GM19240 (cell line): ENCODE results near the gene ARFGEF2.

Source experiments
- DNase-seq: peaks from one replicate; pipeline ENCODE4 v3.0.0; 2011; ENCODE audit warnings: low spot score; ENCODE audit not compliant: insufficient read length

The ARFGEF2 gene

GRCh38 chr20:48898896-48899530 lies 22.5 kb upstream of the ARFGEF2 start:
- DNase-seq: no peak

GRCh38 chr20:48899881-48900280 lies 21.6 kb upstream of the ARFGEF2 start:
- DNase-seq: no peak

DNA sequence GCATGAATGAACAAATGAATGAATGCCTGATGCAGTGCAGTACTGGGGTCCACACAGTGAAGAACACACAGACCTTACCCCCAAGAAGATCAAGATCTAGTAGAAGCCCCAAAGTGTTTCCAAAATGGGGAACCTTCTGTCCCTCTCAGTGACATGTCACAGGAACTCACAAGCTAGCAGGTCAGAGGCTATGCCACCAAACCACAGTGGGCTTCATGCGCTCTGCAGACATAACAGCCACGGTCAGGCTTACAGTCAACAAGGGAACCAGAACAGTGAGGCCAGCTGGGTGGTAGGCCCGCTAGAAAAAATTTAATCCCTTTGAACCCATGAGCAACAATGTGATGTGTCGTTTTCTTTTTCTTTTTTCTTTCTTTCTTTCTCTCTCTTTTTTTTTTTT lies 20.2 kb upstream of the ARFGEF2 start:
- DNase-seq: no peak

- no peak for DNase-seq
Observed at GRCh38 chr20:48903705-48904104, 17.8 kb upstream of the ARFGEF2 start.

GRCh38 chr20:48904566-48905296 lies 16.8 kb upstream of the ARFGEF2 start:
- DNase-seq: peak; percentile 57

GRCh38 chr20:48905297-48905647 lies 16.2 kb upstream of the ARFGEF2 start:
- no peak for DNase-seq

DNA sequence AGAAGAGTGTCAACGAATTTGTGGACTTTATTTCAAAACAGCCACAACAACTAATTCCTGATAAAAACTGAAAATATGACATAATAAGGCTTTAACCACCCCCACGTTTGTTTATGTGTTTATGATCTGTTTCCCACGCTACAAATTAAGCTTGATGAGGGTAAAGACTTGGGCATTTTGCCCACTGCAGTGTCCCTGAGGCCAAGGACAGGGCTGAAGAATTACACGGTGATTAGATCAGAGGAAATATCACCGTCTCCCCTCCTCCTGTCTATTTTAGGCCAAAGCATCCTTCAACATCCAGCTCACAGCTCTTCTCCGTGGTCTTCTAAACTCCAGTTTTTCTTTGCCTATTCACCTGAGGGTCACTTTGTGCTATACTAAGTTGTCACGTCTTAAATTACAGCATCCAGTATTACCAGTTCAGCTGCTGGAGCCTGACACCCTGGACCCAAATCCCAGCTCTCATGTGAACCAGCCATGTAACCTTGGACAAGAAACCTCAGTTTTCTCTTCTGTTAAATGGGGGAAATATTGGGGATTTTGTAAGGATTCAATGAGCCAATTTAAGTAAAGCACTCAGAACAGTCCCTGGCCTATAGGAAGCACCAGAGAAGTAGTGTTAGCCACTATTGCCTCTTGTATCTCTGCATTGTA lies 15.2 kb upstream of the ARFGEF2 start:
- no peak for DNase-seq

DNA sequence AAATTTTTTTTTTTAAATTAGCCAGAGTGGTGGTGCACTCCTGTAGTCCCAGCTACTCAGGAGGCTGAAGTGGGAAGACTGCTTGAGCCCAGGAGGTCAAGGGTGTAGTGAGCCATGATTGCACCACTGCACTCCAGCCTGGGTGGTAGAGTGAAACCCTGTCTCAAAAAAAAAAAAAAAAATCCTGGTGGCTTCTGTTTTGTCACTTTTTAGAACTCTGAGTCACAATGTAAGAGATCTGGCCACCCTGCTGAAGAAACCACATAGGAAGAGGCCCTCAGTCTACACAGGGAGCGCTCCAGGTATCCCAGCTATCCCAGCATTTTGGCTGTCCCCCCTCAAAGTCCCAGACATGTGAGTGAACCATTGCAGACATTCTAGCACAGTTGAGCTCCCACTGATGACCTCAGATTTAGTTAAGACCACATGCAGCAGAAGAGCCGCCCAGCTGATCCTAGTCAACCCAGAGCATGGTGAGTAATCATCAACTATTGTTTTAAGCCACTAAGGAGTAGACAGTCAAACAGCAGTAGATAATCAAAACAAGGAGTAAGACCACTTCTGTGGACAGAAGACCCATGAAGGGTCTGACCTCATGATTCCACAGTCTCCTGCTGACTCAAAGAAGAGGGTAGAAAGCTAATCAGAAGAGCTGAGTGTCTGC lies 12.7 kb upstream of the ARFGEF2 start:
- no peak for DNase-seq

- no peak for DNase-seq
Observed at GRCh38 chr20:48909910-48910309, 11.6 kb upstream of the ARFGEF2 start.

- no peak for DNase-seq
Observed at GRCh38 chr20:48910347-48910781, 11.1 kb upstream of the ARFGEF2 start.

GRCh38 chr20:48912065-48912464 lies 9.4 kb upstream of the ARFGEF2 start:
- DNase-seq: no peak

- no peak for DNase-seq
Observed at GRCh38 chr20:48916699-48917098, 4.8 kb upstream of the ARFGEF2 start.

DNA sequence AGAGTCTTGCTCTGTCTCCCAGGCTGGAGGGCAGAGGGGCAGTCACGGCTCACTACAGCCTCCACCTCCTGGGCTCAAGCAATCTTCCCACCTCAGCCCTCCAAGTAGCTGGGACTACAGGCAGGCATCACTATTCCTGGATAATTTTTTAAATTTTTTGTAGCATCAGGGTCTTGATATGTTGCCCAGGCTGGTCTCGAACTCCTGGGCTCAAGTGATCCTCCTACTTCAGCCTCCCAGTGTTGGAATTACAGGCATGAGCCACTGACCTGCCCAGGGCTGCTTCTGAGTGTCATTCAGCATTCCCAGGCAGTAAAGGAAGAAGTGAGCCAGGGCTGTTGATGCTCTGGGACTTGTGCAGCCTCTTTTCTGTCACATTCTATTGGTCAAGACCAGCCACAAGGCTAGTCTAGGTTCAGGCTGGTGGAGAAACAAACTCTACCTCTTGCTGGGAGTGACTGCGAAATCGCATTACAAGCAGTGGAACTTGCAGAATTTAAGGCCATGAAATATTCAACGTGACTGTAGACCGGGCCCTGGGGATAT lies 2.1 kb upstream of the ARFGEF2 start:
- DNase-seq: no peak

- no peak for DNase-seq
Observed at GRCh38 chr20:48919882-48920526, 1.5 kb upstream of the ARFGEF2 start.

GRCh38 chr20:48920527-48921167 lies 864 bp upstream of the ARFGEF2 start:
- DNase-seq: no peak

DNA sequence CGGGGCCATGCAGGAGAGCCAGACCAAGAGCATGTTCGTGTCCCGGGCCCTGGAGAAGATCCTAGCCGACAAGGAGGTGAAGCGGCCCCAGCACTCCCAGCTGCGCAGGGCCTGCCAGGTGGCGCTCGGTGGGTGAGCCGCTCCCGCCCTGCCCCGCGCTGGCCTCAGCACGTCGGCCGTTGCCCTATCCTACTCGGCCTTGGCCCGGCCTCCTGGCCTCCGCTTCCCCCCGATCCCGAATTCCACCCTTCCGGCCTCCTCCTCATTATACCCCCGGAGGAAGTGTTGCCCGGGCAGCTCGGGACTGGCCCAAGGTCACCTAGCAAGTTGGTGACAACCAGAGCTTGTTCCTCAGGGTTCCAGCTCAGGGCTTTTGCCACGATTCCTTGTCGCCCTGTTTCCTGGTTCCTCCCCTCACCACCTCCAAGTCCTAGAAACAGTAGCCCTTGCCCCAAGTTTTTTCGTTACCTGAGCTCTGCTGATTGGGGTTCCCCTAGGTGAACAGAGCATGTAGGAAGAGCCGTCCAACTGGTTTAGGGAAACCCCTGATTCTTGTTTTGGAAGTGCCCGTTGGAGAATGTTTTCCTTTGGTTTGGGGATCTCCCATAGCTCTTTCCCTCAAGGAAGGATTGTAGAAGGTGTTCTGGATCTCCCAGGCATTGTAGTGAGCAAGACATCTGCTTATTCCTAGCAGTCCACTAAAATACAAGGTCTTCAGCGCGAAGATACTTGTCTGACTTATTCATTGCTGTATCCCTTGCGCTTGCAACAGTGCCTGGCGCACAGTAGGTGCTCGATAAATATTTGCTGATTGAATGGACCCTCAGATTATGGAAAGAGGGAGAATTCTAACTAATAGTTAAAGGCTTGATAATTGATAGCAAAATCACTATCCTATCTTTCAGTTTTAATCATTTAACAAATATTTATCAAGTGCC lies 641 bp downstream of the ARFGEF2 start:
- DNase-seq: no peak

DNA sequence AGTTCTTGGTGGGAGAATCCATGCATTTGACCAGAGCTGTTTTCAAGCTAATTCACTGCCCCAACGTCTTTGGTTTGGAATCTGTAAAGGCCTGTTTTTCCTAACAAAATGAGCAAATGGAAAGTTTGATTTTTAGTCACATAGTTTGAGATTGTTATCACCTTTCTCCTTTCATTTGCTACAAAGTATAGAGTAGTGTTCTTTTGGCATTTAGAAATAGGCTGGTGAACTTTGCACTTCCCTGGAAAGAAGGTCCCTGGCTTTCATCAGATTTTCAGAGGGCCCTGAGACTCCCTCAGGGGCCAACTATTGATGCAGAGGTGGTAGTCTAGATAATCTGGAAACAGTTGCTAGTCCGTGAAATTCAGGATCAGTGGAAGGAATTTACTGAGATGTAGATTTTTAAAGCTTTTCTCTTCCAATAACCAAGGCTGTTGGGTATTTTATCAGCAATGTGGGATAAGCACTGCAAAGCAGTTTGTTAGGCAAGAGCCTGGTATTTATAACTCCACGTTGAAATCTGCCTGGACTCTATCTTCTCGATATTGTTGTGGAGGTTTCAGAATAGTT lies 1.7 kb downstream of the ARFGEF2 start:
- DNase-seq: no peak

DNA sequence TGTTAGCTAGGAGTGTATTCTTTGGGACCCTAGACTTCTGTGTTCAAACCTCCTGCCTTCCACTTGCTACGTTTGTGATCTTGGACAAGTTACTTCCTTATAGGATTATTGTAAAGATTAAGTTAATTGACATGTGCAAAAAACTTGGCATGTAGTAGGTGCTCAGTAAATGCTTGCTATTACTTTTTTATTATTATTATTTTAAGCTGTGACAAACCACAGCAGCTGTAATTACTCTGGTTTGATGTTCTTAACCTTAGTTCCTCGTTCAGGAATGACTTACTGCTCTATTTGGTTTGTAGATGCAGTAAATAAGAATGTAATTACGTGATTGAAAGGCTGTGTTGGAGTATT lies 3.2 kb downstream of the ARFGEF2 start:
- DNase-seq: no peak

- DNase-seq: no peak
Observed at GRCh38 chr20:48926267-48926666, 4.8 kb downstream of the ARFGEF2 start.

- DNase-seq: no peak
Observed at GRCh38 chr20:48926821-48927220, 5.3 kb downstream of the ARFGEF2 start.
